Measurements from ENCODE around the gene KCTD1. TPM values are rescaled to one million over a fixed set of nuclear protein-coding genes. Genes with fewer than 3 reads are reported as not detected.

KCTD1 gene
- total and polyA plus RNA-seq, 2 of the 4 experiments (the other 2 are of a cell fraction) = 5.0 to 5.8 TPM

Small RNA genes within 50 kb of the gene (microRNA-seq; reads per million reads assigned to microRNA genes)
- 0 reads per million in 2 experiments for gene MIR8057 (ENCODE audit: insufficient read depth in 1 of 2, insufficient read length in 1 of 2, unreplicated experiment in 1 of 2)

Small RNA genes within 50 kb of the gene (small RNA-seq; reads per million reads assigned to genes)
- gene MIR8057 = 0 reads per million in 5 experiments
